Astrocyte (in vitro differentiated cells and primary cell): ENCODE results near the gene CYP3A4. TPM values are rescaled to one million over a fixed set of nuclear protein-coding genes. Genes with fewer than 3 reads are reported as not detected.

Experiments used
- DNase-seq: peaks from one replicate; pipeline ENCODE4 v3.0.0-alpha.2; 2010; ENCODE audit warnings: low read depth
- FAIRE-seq: peaks from 2 replicates; lab custom pipeline; 2011; peaks lifted over from hg19 to GRCh38; lab: Jason Lieb, UNC
- H2AFZ ChIP-seq: 2 replicates; pipeline ENCODE4 v1.6.0; 2012; ENCODE audit warnings: low read depth, low read length, inconsistent platforms
- H3K27ac ChIP-seq: 2 replicates; pipeline ENCODE4 v1.5.1; 2011; ENCODE audit warnings: low read depth, low read length, inconsistent platforms
- H3K27me3 ChIP-seq: 2 replicates; pipeline ENCODE4 v1.6.0; 2011; ENCODE audit warnings: low read length, inconsistent platforms; ENCODE audit not compliant: insufficient read depth
- H3K36me3 ChIP-seq: 2 replicates; pipeline ENCODE4 v1.5.1; 2011; ENCODE audit warnings: low read length, inconsistent platforms; ENCODE audit not compliant: insufficient read depth
- H3K4me1 ChIP-seq: 2 replicates; pipeline ENCODE4 v1.5.1; 2011; ENCODE audit warnings: low read length, inconsistent platforms; ENCODE audit not compliant: insufficient read depth
- H3K4me2 ChIP-seq: 2 replicates; pipeline ENCODE4 v1.6.0; 2012; ENCODE audit warnings: low read length, inconsistent platforms
- H3K4me3 ChIP-seq: 2 replicates; pipeline ENCODE4 v1.5.1; 2011; ENCODE audit warnings: low read depth, mild to moderate bottlenecking, low read length, inconsistent platforms; ENCODE audit not compliant: insufficient read depth
- H3K79me2 ChIP-seq: 2 replicates; pipeline ENCODE4 v1.6.0; 2012; ENCODE audit warnings: mild to moderate bottlenecking, low read length, inconsistent platforms; ENCODE audit not compliant: insufficient read depth
- H3K9ac ChIP-seq: 2 replicates; pipeline ENCODE4 v1.6.0; 2012; ENCODE audit warnings: mild to moderate bottlenecking, low read length, inconsistent platforms
- H3K9me3 ChIP-seq: 2 replicates; pipeline ENCODE4 v1.5.1; 2012; ENCODE audit warnings: low read depth, mild to moderate bottlenecking, low read length, inconsistent platforms; ENCODE audit not compliant: insufficient read depth
- H4K20me1 ChIP-seq: 2 replicates; pipeline ENCODE4 v1.6.0; 2012; ENCODE audit warnings: low read length, inconsistent platforms; ENCODE audit not compliant: insufficient read depth
- H3K27ac Mint-ChIP-seq: one replicate; pipeline ENCODE4 v1.8.0; 2021; ENCODE audit warnings: mild to moderate bottlenecking, mixed read lengths; ENCODE audit not compliant: unreplicated experiment
- H3K27me3 Mint-ChIP-seq: one replicate; pipeline ENCODE4 v1.8.0; 2021; ENCODE audit warnings: low read depth, mixed read lengths; ENCODE audit not compliant: unreplicated experiment
- H3K36me3 Mint-ChIP-seq: one replicate; pipeline ENCODE4 v1.8.0; 2021; ENCODE audit warnings: low read depth, mixed read lengths; ENCODE audit not compliant: unreplicated experiment
- H3K4me1 Mint-ChIP-seq: one replicate; pipeline ENCODE4 v1.8.0; 2021; ENCODE audit warnings: low read depth, mixed read lengths; ENCODE audit not compliant: unreplicated experiment
- H3K4me3 Mint-ChIP-seq: one replicate; pipeline ENCODE4 v1.8.0; 2021; ENCODE audit warnings: mild to moderate bottlenecking, moderate library complexity, mixed read lengths; ENCODE audit not compliant: unreplicated experiment
- H3K9me3 Mint-ChIP-seq: one replicate; pipeline ENCODE4 v1.8.0; 2021; ENCODE audit warnings: mild to moderate bottlenecking, mixed read lengths; ENCODE audit not compliant: unreplicated experiment
- CTCF ChIP-seq: IDR thresholded peaks from 2 replicates; pipeline ENCODE4 v1.5.1; 2011; ENCODE audit warnings: low read depth, mild to moderate bottlenecking, inconsistent platforms, low read length, moderate library complexity; ENCODE audit not compliant: insufficient read depth
- EZH2 ChIP-seq: IDR thresholded peaks from 2 replicates; pipeline ENCODE4 v1.6.1; 2012; ENCODE audit warnings: mild to moderate bottlenecking, low read length, inconsistent platforms; ENCODE audit not compliant: insufficient read depth
- total RNA-seq: library from RNA; stranded (reverse); gene quantifications from 2 replicates; pipeline ENCODE4 v1.2.1, GENCODE V29; 2021

Gene CYP3A4
- total RNA-seq, 1 donor from 2014 or later: not detected

GRCh38 chr7:99719996-99720769 lies 63.8 kb downstream of the CYP3A4 start:
- H2AFZ ChIP-seq: no peak overlapping the region
- Mint-ChIP-seq H3K27me3 (peaks cover 16% of the 10 kb centered on the region), H3K4me3 (no peak overlapping the region), H3K27ac (no peak overlapping the region), H3K9me3 (no peaks in the 10 kb centered on the region), H3K36me3 (no peaks in the 10 kb centered on the region), H3K4me1 (no peaks in the 10 kb centered on the region)
- no peak overlapping the region for H3K4me3 ChIP-seq
- H3K27me3 ChIP-seq: no peaks in the 10 kb centered on the region
- no peak for TF ChIP-seq CTCF
- TF ChIP-seq EZH2: no peak
- no peak overlapping the region for H3K27ac ChIP-seq
- no peak for FAIRE-seq
- no peaks in the 10 kb centered on the region for H3K36me3 ChIP-seq
- H3K79me2 ChIP-seq: no peaks in the 10 kb centered on the region
- no peaks in the 10 kb centered on the region for H4K20me1 ChIP-seq
- DNase-seq: no peak
- H3K9ac ChIP-seq: no peak overlapping the region
- no peak overlapping the region for H3K4me2 ChIP-seq
- no peaks in the 10 kb centered on the region for H3K9me3 ChIP-seq
- H3K4me1 ChIP-seq: no peaks in the 10 kb centered on the region

GRCh38 chr7:99713995-99714570 lies 69.9 kb downstream of the CYP3A4 start:
- no peak for FAIRE-seq
- Histone ChIP-seq H3K79me2 (no peaks in the 10 kb centered on the region), H3K36me3 (no peaks in the 10 kb centered on the region), H3K4me1 (no peaks in the 10 kb centered on the region), H3K27me3 (no peaks in the 10 kb centered on the region), H4K20me1 (no peaks in the 10 kb centered on the region), H3K9ac (no peak overlapping the region), H2AFZ (no peak overlapping the region), H3K4me3 (no peak overlapping the region), H3K4me2 (no peak overlapping the region), H3K27ac (no peak overlapping the region), H3K9me3 (no peaks in the 10 kb centered on the region)
- Mint-ChIP-seq H3K4me3 (no peak overlapping the region), H3K36me3 (no peaks in the 10 kb centered on the region), H3K9me3 (no peaks in the 10 kb centered on the region), H3K27ac (no peak overlapping the region), H3K4me1 (no peaks in the 10 kb centered on the region), H3K27me3 (peaks cover 2% of the 10 kb centered on the region)
- no peak for TF ChIP-seq EZH2
- TF ChIP-seq CTCF: no peak
- no peak for DNase-seq
